ENCODE measurements around the gene FGFRL1.
A peak's percentile ranks its signal among the peaks of the same experiment; 100 is the strongest.

Gene FGFRL1, protein sequence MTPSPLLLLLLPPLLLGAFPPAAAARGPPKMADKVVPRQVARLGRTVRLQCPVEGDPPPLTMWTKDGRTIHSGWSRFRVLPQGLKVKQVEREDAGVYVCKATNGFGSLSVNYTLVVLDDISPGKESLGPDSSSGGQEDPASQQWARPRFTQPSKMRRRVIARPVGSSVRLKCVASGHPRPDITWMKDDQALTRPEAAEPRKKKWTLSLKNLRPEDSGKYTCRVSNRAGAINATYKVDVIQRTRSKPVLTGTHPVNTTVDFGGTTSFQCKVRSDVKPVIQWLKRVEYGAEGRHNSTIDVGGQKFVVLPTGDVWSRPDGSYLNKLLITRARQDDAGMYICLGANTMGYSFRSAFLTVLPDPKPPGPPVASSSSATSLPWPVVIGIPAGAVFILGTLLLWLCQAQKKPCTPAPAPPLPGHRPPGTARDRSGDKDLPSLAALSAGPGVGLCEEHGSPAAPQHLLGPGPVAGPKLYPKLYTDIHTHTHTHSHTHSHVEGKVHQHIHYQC

DNA sequence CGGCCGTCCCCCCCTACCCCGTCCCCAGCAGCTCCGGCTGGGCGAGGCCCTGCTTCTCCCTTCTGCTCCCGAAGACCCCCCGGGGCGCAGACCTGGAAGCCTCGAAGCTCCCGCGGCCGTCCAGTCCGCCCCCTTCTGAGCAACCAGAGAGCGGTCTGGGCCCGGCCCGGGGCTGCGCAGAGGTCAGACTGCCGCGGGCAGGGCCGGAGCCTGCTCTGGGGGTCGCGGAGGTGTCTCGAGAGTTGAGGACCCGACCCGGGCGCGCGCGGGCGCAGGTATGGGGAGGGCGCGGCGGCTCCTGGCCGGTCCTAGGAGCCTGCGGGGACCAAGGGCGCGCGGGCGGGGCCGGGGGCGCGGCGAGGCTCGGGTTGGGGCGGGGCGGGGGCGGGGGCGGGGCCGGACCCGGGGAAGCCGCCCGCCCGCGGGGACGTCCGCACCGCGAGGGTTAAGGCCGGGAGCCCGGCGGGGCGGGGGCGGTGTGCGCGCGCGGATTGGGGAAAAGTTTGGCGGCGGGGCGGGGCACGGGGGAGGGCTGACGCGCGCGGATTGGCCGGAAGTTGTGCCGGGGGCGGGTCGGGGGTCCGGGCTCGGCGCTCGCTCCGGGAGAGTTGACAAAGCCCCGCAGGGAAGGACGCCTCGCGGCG lies at the start of gene FGFRL1:
TSS of gene FGFRL1 (plus strand) at position 605 of the 644 bp plus-strand sequence. CDS start 860 bp downstream, outside the sequence.
- DNase-seq (ENCODE audit: low read depth in 2 of 2), result peak; percentile 79 to 93

DNA sequence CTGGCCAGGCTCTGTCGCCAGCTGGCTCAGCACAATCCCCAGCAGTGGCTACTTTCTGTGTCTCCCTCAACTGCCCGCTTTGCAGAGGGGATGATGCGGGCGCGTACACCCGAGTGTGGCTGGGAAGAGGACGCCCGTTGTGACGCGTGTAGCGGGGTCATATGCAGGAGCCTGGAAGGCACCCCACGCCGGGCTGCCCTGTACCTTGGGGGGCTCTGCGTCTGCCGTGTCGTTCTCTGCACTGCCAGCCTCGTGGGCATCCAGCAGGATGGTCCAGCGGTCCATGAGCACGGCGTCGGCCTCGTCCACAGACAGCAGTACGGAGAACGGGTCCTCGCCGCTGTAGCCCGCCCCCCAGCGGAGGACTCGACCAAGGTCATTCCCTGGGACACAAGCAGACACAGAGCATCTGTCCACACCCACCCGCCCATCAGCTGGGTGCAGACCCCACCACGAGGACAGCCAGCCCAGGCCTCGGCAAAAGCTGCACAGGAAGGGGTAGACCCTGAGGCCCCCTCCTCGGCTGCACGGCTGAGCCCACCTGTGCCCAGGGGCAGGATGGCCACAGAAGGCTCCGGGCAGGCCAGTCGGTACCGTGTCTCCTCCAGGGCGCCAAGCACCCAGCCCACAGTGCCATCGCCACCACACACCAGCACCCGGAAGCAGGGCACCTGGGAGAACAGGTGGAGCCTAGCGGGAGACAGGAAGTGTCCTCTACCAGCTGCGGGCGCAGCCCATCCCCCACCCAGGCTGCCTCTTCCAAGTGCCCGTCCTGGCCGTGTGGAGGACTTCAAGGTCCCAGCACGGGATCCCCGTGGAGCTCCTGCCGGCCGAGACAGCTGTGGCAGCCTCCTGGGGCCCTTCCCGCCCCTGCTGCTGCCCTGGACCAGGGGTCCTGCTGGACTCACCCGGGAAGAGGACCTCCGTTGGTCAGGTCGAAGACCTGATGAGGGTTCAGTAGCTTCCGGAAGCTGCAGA lies 48.9 kb upstream of the FGFRL1 start:
- DNase-seq (ENCODE audit: low read depth in 2 of 2), result no peak

DNA sequence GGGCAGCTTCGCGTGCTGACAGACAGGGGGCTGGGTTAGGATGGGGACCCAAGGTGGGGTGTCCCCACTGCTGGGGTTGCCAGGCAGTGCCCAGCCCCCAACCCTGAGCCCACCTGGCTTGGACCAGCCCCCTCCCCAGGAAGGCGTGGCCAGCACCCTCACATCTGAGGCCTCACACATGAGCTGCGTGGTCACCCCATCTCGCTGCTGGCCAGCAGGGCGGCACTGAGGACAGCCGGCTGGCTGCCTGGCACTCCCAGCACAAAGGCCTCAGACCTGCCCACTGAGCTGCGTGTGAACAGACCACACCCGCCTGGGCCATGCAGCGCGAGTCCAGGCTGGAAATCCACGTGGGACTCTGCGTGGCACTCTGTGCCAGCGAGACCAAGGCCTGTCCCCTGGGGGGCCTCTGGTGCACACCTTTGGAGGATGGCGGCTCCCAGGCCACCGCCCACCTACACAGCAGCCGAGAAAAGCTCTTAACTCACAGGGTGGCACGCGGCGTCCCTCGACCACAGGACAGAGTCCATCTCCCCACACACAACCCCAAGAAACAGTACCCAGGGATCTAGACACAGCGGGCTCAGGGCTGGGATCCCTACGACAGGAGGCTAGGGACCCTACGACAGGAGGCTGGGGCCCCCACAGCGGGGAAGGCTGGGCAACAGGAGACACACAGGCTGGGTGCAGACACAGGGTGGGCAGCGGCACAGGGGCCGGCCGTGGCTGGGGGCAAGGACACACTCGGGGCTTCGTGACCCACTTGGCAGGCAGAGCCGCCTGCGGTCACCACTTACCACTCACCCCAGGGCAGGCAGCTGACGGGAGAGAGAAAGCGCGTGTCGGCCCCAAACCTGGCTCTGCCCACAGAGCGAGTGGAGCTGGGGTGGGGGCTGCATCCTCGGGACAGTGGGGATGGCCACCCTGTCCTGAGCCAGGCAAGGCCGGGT lies 47.9 kb upstream of the FGFRL1 start:
- DNase-seq (ENCODE audit: low read depth in 2 of 2), result no peak

DNA sequence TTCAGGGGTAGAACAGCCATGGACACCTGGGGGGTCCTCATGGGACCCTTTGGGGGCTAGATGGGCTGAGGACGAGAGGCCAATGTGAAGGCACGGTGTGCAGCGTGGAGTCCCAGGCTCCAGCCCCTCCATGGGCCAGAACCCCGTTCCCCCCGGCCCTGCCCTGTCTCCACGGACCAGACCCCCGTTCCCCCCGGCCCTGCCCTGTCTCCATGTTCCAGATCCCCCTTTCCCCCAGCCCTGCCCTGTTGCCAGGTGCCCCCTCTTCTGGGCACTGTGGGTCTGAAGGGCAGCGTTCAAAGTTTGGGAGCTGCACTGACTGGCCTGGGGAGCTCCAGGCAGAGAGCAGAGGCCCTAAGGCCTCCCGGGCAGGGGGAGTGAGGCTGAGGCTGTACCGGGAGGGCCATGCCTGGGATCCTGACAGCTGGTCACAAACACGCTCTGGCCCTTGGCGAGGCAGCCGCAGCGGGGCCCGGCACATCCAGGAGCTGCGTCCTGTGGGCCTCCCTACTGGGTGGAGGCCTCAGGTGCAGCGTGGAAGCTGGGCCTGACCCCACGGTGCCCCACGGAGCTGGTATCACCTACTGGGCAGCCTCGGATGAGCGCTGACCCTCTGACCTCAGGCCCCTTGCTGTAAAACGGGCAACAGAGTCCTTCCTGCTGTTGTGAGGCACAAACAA lies 46.9 kb upstream of the FGFRL1 start:
- DNase-seq (ENCODE audit: low read depth in 2 of 2), result no peak

DNA sequence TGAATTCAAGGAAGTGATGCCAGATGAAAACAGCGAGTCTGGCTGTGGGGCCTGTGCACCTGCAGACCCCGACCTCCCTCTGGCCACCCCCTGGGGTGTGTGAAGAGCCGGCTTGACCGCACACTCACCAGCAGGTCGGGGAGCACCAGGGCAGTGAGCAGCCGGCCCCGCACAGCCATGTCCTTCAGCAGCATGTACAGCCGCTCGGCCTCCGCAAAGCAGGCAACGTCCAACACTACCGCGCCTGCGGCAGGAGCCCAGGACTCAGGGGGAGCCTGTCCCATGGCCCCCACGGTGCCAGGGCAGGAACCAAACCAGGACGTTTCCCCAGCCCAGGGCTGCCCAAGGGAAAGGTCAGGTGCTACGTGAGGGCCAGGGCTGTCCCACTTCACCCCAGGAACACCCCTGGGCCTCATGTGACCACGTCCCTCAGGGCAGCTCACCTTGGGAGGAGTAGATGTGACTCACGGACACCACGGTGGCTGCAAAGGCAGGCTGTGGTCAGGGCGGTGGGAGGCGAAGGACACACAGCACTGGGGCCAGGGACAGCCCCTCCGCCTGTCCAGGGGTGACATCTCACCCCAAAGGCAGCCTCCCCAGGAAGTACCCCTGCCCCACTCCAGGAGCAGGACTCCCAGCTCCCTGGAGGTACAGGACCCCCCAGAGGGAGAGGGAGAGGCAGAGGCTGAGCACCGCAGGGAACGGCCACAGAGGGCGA lies 46.2 kb upstream of the FGFRL1 start:
- DNase-seq (ENCODE audit: low read depth in 2 of 2), result no peak

DNA sequence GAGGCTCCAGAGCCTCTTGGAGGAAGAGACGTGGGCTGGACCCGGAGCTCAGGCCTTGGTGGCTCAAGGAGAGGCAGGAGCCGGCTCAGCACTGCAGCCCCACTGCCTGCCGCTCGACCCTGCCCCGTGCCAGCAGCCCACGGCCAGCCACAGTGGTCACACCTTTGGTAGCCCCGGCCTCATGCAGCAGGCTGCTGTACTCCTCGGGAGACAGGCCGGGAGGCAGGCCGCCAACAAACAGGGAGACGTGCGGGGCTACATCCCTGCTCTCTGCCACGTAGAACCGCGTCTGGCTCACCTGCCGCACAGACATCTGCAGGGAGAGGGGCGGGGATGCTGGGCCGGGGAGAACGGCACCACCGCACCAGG lies 45.7 kb upstream of the FGFRL1 start:
- DNase-seq (ENCODE audit: low read depth in 2 of 2), result no peak

DNA sequence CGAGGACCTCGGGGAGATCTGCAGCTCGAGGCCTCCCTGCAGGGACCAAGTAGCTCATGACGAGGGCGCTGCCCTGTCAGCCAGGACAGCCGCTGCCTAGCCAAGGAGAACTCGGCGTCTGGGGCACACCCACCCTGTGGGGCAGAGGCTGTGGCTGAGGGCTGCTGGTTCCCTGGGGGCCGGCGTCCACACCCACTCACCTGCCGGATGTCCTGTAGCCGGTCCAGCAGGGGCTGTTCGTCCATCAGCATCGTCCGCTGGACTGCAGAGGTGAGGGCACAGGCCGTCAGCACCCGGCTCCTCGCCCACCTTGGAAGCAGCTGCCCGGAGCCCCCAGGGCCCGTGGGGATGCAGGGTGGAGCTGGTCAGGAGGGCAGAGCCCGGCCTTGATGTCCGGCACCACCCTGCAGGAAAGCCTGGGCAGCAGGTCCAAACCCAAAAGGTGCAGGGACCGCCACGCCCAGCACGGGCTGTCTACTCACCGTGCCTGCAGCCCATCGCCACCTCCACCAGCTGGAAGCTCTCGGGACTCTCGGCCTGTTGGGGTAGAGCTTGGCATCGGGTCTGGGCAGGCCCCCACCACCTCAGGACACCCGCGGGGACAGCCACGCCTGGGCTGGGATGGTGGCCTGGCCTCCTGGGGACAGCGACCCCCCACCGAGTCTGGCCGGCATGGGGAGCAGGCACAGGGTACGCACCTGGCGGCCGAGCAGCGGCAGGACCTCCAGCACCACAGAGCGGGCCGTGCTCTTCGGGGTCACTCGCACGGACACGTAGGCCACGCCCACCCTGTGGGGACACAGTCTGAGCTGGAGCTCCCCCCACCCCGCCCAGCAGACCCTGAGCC lies 44.9 kb upstream of the FGFRL1 start:
- no peak for DNase-seq (ENCODE audit: low read depth in 2 of 2)

DNA sequence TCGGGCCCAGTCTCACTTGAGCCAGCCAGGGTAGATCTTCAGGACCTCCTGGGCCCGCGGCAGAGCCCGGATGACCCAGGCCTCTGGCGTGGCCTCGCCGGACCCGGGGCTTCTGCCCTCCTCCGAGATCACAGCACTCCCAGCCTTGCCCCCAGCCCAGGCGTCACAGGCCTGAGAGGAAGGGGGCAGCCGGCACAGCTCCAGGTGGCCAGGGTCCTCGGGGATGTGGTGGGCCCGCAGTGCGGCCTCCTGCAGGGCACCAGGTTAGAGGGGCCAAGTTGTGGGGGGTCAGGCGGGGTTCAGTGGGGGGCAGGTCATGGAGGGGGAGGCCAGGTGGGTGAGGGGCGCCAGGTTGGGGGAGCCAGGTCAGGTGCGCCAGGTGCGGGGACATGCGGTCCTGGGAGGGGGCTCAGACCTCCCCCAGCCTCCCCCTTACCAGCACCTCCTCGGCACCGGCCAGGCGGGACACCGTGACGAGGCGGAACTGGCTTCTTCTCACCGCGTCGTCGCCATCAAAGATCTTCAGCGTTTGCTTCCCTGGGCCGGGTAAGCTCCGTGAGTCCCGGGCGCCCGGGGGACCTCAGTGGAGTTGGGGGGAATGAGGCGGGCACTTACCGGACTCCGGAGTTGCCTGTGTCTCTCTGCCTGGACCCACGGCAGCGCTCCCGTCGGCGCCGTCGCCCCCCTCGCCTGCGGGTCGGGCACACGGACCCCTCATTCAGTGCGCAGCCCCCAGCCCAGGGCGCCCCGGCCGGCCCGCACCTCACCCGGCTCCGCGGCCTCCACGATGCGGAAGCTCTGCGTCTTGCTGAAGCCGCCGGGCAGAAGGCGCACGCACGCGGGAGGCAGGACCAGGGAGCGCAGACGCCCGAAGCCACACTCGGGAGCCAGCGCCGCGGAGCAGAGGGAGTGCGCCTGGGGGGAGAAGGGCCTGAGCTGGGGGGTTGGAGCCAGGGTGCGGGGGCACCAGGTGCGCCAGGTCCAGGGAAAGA lies 44.0 kb upstream of the FGFRL1 start:
- no peak for DNase-seq (ENCODE audit: low read depth in 2 of 2)

DNA sequence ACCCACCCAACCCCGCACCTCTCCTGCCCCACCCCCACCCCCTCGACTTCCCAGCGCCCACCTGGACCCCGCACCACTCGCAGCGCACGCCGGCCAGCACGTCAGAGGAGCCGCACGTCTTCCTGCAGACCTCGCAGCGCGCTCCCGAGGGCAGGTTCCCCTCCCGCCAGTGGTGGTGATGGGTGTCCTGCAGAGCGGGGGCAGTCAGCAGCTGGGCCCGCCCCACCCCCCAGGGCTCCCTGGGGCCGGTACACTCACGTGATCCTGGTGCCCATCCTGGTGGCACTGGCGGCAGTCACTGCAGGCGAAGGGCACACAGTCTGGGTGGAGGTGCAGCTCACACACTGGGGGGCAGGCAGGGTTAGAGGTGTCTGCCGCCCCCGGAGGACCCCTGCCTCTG lies 43.2 kb upstream of the FGFRL1 start:
- DNase-seq (ENCODE audit: low read depth in 2 of 2), result no peak

DNA sequence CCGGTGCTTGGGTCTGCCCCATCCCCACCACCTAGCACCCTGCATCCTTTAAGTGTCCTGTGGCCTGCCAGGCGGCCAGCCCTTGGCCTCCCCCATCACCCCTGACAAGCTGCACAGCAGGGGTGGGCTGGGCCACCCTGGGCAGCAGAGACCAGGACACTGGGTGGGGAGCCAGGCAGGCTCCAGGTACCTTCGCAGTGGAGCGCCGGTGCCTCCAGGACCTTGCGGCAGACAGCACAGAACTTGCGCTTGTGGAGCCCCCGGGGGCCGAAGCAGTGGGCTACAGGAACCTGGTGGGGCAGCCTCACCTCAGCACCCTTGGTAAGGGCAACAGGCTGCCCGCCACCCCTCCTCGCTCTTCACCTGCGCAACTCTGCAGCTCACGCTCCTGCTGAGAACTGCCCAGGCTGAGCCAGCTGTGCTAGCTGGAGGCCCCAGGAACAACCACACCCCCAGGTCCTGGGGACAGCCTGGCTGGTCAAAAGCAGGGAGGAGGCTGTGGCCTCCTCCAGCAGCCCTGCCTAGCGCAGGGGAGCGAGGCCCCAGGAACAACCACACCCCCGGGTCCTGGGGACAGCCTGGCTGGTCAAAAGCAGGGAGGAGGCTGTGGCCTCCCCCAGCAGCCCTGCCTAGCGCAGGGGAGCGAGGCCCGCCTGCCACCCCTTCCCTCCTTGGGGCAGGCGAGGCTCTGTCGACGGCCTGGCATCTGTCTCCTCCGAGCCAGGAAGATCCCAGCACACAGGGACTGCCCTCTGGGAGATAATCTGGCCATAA lies 42.6 kb upstream of the FGFRL1 start:
- no peak for DNase-seq (ENCODE audit: low read depth in 2 of 2)

DNA sequence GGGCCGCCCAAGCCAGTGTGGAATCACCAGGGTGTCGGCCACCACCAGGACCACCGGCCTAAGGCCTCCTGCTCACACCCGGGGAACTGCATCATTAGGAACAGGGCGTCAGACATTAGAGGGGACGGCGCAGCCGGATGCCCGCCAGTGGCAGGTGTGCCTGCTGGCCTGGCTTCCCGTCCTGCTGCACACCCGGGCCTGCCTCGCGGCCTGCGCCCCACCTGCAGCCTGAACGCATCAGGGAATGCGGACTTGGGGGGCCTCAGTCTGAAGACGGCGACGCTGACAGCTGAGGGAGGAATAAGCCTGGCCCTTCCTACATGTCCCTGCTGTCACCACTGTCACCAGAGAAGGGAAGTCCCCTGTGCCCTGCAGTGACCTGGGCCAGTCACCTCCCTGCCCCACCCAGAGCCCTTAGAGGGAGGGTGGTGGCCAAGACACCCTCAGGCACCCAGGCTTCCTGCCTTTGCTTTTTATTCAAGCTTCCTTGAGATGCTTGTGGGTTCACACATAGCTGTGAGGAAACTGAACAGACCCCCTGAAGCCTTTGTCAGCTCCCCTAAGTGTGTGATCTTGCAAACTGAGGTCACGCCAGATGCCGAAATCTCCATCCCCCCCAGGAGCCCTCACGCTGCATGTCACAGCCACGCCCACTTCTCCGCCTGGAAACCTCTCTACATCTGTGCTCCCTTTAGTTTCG lies 41.2 kb upstream of the FGFRL1 start:
- DNase-seq (ENCODE audit: low read depth in 2 of 2), result no peak

DNA sequence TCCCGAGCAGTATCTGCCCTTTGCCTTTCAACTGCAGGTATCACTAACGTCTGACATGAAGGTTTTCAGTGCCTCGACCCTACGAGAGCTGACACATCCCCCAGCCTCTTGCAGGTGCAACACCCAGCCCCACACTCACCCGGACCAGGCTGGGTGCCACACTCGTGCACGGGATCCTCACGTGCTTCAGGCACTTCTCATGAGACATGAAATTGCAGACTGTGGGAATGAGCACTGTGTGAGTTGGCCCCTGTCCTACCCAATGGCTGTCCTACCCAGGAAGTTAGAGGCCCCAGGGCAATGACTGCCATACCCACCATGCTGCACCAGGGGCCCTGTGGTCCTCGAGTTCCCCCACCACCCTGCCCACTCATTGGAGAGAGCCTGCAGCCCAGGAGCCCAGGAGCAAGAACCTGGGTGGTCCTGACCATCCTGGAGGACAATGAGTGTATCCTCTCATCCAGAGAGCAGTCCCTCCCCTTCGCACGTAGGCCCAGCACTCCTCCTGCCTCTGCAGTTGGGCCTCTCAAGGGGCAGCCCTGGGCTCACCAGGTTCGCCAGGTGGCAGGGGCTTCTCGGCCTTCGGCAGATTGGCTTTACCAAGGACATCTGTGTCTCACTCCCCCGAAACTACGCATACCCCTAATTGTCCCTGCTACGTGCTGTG lies 40.4 kb upstream of the FGFRL1 start:
- no peak for DNase-seq (ENCODE audit: low read depth in 2 of 2)

DNA sequence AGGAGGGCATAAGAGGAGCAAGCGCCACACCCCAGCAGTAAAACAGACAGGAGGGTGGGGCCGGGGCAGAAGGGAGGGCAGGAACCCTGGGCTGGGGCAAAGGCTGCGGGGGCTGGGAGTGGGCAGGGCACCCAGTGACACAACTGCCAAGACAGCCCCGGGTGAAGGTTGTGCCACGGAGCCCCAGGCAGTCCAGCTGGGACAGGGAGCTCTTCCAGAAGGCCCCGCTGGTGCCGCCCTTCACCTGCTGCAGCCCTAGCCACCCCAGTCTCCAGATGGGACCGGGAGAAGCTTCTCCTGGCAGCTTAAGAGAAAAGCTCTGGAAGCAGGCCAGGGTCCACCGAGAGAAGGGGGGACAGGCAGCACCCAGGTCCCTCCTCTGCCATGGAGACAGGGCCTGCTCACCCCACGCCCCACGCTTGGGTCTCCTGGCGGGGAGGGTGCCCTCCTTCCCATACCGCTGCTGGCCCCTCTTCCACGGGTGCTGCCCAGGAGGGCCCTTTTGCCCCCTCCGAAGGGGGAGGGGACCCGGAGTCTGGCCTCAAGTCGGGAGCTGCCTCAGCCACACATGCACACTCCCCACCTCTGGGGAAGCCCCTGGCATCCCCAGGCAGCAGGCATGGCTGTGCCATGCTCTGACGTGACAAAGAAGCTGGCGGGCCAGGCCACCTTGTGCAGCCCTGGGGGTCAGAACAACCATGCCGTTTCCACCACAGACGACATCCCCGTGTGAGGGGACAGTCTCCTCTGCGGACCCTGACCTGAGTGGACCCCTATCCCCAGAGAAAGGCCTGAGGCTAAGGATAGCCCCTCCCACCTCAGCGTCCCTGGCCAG lies 39.5 kb upstream of the FGFRL1 start:
- no peak for DNase-seq (ENCODE audit: low read depth in 2 of 2)

DNA sequence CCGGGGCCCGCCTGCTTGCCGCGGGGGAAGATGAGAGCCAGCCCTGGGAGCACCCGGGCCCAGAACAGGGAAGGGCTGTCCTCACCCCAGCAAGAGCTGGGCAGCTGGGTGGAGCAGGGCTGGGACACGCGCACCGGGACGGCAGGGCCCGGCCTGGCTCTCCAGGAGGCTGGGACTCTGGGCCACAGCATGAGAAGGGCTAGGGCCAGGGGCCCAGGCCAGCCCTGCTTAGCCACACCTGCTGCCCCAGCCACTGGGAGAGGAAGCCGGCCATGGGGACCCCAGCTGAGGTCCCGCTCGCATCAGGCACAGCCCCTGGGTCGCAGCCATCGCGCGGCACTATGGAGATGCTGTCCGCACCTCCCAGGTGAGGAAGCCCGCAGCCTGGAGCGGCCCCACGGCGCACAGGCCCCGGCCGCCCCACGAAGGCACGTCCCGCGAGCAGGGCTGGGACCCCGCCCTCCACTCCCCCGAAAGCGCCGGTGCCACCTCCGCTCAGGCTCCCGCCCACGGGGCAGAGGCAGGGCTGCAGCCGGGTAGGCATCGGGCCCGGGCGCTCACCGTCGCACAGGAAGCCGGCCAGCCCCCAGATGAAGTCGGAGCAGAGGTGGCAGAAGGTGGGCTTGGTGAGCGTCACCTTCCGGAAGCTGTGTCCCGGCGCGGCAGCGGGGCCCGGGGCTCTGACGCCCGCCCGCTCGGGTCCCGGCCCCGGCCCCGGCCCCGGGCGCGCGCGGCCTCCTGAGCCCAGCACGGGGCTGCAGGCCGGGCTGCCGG lies 38.6 kb upstream of the FGFRL1 start:
- DNase-seq (ENCODE audit: low read depth in 2 of 2), result peak; percentile 16 to 35
